EH (cell line): ENCODE data around the gene PAGR1.
"Not testable (repeated sequence)": the region's sequence is repeated elsewhere in the genome, so short reads cannot be mapped to it uniquely, and the experiment has no call there.

ENCODE experiments used
- DNase-seq: peaks from one replicate; pipeline ENCODE4 v3.0.0-alpha.2; 2015; ENCODE audit warnings: low read depth

PAGR1 gene

DNA sequence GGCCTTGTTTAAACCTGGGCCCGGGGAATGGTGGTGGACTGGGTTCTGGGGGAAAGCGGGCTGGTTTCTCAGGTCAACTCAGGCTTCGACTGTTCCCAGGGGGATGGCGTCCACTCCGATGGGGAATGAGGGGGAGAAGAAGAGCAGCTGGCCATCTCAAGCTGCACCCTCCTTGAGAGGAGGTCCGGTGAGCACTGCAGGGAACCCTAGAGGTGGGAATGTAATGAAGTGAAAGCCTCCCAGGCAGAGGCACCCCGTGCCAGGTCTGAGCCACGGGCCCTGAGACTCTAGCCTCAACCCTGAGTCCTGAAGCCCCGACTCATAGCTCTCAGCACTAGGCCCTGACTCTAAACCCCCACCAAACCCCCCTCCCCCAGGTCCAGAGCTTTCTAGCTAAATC, 48.3 kb downstream of the PAGR1 start:
- no peak for DNase-seq

GRCh38 chr16:29868396-29869009, 52.6 kb downstream of the PAGR1 start:
- DNase-seq = no peak

- DNase-seq = not testable (repeated sequence)
These were observed 53.1 kb downstream of the PAGR1 start for GRCh38 chr16:29869067-29869466.
